ENCODE results near the gene PHYHIPL.

Gene PHYHIPL

DNA sequence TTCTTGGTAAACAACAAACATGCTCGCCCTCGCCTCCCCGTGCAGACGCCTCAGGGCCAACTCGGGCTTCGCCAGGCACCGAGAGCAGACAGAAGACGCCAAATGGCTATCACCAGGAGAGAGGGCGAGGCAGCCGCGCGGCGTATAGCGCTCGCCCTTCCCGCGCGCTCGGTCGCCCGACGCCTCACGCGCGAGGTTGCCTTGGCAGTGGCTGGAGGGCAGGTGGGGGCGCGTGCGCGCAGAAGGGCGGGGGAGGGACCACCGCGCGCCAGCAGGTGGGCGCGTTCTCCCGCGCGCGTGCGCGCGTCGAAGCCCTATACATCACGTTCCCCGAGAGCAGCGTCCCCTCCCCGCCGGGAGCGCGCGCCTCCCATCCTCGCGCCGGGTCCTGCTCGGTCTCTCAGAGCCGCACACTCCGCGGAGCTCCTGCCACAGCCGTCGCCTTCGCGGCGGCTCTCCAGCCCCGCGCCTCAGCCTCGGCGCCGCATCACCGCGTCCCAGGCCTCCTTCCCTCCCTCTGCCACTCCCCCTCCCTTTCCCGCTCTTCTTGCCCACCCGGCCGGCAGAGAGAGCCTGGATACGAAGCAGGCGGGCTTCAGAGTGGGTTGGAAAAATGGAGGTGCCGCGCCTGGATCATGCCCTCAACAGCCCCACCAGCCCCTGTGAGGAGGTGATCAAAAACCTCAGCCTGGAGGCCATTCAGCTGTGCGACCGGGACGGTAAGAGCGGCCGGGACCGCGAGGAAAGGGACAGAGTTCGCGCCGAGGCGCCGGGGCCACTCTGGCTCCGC is at the start of gene PHYHIPL:
TSS of gene PHYHIPL (plus strand) at position 403 of the 790 bp plus-strand sequence. CDS start at position 614, 211 bp downstream.
- CTCF ChIA-PET: interaction anchor here (1.1 to 1.5 kb wide), 3 partner anchors 9 to 223 kb away, joined by 4 to 7 read pairs (median 4); no protein-coding TSS in a partner anchor
- peak; percentile 21 for DNase-seq (ENCODE audit: extremely low spot score)
- POLR2A ChIA-PET: no interaction called here
- TF ChIP-seq CTCF (IDR thresholded peaks at IDR 0.05; ENCODE audit: control extremely low read depth, extremely low read depth, low read depth, missing control alignments): no peak

GRCh38 chr10:59126991-59127390 is 49.5 kb upstream of the PHYHIPL start:
- ChIA-PET CTCF (interaction anchor here (1.0 to 1.3 kb wide), 3 partner anchors 12 to 29 kb away, joined by 3 to 5 read pairs (median 4); no protein-coding TSS in a partner anchor), POLR2A (no interaction called here)
- TF ChIP-seq CTCF (IDR thresholded peaks at IDR 0.05; ENCODE audit: control extremely low read depth, extremely low read depth, low read depth, missing control alignments): no peak
- DNase-seq (ENCODE audit: extremely low spot score): no peak

DNA sequence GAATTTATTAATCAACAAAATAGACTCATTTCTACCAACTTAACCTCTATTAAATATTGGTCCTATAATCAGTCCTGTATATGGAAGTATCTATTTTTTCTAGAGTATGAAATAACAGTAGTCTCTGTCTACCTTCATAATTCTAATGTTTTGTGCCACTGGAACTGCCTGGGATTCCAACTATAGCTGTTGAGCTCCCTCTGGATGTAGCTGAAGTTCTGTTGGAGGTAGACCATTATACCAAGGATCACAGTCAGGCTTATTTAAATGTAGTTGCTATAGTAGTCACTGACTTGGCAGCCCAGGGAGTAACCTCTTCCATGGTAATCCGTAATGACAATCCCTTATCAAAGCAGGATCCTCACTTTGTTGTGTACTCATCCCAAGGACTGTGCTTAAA is 48.5 kb upstream of the PHYHIPL start:
- no peak for DNase-seq (ENCODE audit: extremely low spot score)
- POLR2A ChIA-PET: no interaction called here
- CTCF ChIA-PET: interaction anchor here (0.7 to 2.0 kb wide), 6 partner anchors 8 to 176 kb away, joined by 3 to 4 read pairs (median 4); no protein-coding TSS in a partner anchor
- no peak for TF ChIP-seq CTCF (IDR thresholded peaks at IDR 0.05; ENCODE audit: control extremely low read depth, extremely low read depth, low read depth, missing control alignments)

DNA sequence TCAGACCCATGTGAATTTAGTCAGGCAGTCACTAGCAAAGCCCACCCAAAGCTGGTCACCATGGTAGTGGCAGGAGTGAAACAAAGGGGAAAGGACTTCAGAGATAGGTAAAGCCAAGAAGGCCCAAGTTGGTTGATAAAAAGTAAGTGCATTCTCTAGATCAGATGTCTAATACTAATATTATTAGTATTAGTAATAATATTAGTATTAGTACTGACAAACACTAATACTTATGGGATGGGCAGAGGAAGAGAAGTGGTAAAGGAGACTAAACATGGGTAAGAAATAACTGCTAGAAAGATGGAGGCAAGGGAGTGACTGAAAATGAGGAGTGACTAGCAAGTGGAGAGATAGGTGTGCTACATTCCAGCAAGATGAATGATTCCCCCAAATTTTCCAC is 46.6 kb upstream of the PHYHIPL start:
- ChIA-PET CTCF (interaction anchor here (1.9 to 2.4 kb wide), 2 partner anchors 9 to 178 kb away, joined by 4 to 5 read pairs; no protein-coding TSS in a partner anchor), POLR2A (no interaction called here)
- DNase-seq (ENCODE audit: extremely low spot score): no peak
- no peak for TF ChIP-seq CTCF (IDR thresholded peaks at IDR 0.05; ENCODE audit: control extremely low read depth, extremely low read depth, low read depth, missing control alignments)

GRCh38 chr10:59131666-59132065 is 44.8 kb upstream of the PHYHIPL start:
- DNase-seq (ENCODE audit: extremely low spot score): no peak
- ChIA-PET CTCF (interaction anchor here (2.4 kb wide), 1 partner anchor 179 kb away, joined by 5 read pairs; no protein-coding TSS in a partner anchor), POLR2A (no interaction called here)
- TF ChIP-seq CTCF (IDR thresholded peaks at IDR 0.05; ENCODE audit: control extremely low read depth, extremely low read depth, low read depth, missing control alignments): no peak

DNA sequence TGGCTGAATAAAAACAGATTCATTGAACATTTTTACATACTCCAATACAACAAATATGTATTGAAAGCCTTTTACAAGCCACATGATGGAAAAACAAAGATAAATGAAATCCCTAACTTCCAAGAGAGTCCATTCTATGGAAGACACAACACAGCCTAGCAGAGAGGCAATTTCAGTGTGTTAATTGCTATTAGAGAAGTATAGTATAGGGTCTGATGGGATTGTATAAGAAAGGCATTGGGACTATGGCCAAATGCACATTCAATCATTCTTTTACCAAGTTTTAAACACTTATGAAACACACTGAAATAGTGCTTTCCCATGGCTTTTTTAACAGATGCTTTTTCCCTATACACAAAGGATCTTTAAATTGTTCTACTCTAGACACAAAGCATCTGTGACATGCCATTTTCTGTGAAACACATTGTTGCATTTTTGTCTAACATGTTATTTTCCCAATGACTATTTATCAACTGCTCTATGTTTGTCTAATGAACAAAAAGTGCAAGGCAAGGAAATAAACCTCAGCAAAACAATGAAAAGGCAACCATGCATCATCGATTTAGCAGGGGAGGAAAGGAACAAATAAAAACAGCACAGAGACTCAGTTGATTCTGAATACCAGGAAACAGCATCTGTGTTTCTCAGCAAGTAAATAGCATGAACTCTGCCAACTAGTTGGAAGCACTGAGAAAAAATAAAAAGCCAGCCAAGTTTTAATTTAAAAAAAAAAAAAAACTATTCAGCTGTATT is 42.4 kb upstream of the PHYHIPL start:
- no peak for DNase-seq (ENCODE audit: extremely low spot score)
- POLR2A ChIA-PET: no interaction called here
- no peak for TF ChIP-seq CTCF (IDR thresholded peaks at IDR 0.05; ENCODE audit: control extremely low read depth, extremely low read depth, low read depth, missing control alignments)
- CTCF ChIA-PET: interaction anchor here (1.3 kb wide), 1 partner anchor 17 kb away, joined by 5 read pairs; no protein-coding TSS in a partner anchor

Data from GM10248 (cell line).